Measurements from ENCODE around the gene LILRA1.
"Not testable (repeated sequence)": the region's sequence is repeated elsewhere in the genome, so short reads cannot be mapped to it uniquely, and the experiment has no call there.

DNA sequence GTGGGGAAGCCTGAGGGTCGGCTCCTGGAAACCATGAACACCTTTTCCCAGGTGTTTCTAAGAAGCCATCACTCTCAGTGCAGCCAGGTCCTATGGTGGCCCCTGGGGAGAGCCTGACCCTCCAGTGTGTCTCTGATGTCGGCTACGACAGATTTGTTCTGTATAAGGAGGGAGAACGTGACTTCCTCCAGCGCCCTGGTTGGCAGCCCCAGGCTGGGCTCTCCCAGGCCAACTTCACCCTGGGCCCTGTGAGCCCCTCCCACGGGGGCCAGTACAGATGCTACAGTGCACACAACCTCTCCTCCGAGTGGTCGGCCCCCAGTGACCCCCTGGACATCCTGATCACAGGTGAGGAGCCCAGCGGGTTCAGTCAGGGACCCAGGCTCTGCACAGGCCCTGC is 18.2 kb upstream of the LILRA1 start:
- not testable (repeated sequence) for TF ChIP-seq EZH2 (IDR thresholded peaks at IDR 0.05; ENCODE audit: low read length, unreplicated experiment)
- TF ChIP-seq, protein P1, sequence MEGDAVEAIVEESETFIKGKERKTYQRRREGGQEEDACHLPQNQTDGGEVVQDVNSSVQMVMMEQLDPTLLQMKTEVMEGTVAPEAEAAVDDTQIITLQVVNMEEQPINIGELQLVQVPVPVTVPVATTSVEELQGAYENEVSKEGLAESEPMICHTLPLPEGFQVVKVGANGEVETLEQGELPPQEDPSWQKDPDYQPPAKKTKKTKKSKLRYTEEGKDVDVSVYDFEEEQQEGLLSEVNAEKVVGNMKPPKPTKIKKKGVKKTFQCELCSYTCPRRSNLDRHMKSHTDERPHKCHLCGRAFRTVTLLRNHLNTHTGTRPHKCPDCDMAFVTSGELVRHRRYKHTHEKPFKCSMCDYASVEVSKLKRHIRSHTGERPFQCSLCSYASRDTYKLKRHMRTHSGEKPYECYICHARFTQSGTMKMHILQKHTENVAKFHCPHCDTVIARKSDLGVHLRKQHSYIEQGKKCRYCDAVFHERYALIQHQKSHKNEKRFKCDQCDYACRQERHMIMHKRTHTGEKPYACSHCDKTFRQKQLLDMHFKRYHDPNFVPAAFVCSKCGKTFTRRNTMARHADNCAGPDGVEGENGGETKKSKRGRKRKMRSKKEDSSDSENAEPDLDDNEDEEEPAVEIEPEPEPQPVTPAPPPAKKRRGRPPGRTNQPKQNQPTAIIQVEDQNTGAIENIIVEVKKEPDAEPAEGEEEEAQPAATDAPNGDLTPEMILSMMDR (conservative IDR thresholded peaks at IDR 0.05; ENCODE audit: low read depth, low read length), result not testable (repeated sequence)
